NB4 (cell line): ENCODE data around the gene USH1C.

Experiments used
- DNase-seq: peaks from one replicate; pipeline ENCODE4 v3.0.0; 2010; ENCODE audit warnings: low read depth
- H3K4me3 ChIP-seq: one replicate; pipeline ENCODE4 v1.5.1; 2011; ENCODE audit warnings: mild to moderate bottlenecking, low read depth, low read length, moderate library complexity
- CTCF ChIP-seq: IDR thresholded peaks from one replicate; pipeline ENCODE4 v1.5.1; 2012; ENCODE audit warnings: low read depth, low read length
- MAX ChIP-seq: IDR thresholded peaks from 2 replicates; pipeline ENCODE4 v1.6.1; 2011; ENCODE audit warnings: low read depth, low read length
- MYC ChIP-seq: IDR thresholded peaks from 2 replicates; pipeline ENCODE4 v1.6.1; 2011; ENCODE audit warnings: low read depth, low read length
- POLR2A ChIP-seq: IDR thresholded peaks from 2 replicates; pipeline ENCODE4 v1.6.1; 2011; ENCODE audit warnings: mild to moderate bottlenecking; ENCODE audit not compliant: insufficient read length; ENCODE audit errors: extremely low read depth

USH1C gene

GRCh38 chr11:17508306-17508705, 35.9 kb downstream of the USH1C start:
- no peak overlapping the region for H3K4me3 ChIP-seq
- TF ChIP-seq MYC = no peak
- TF ChIP-seq CTCF = no peak
- TF ChIP-seq POLR2A = no peak
- TF ChIP-seq MAX = no peak
- DNase-seq = no peak

GRCh38 chr11:17507773-17508172, 36.4 kb downstream of the USH1C start:
- H3K4me3 ChIP-seq = no peak overlapping the region
- TF ChIP-seq MYC = no peak
- no peak for TF ChIP-seq MAX
- TF ChIP-seq CTCF = no peak
- no peak for TF ChIP-seq POLR2A
- no peak for DNase-seq

- TF ChIP-seq POLR2A = no peak
- no peak for TF ChIP-seq MYC
- no peak for TF ChIP-seq MAX
- TF ChIP-seq CTCF = no peak
- no peak overlapping the region for H3K4me3 ChIP-seq
- DNase-seq = no peak
These were observed 37.3 kb downstream of the USH1C start for GRCh38 chr11:17506942-17507341.

GRCh38 chr11:17506314-17506713, 37.9 kb downstream of the USH1C start:
- DNase-seq = peak; percentile 8
- H3K4me3 ChIP-seq = no peak overlapping the region
- TF ChIP-seq MYC (no peak), POLR2A (no peak)

- H3K4me3 ChIP-seq = no peak overlapping the region
- TF ChIP-seq MYC = no peak
- TF ChIP-seq CTCF = no peak
- no peak for TF ChIP-seq MAX
- no peak for TF ChIP-seq POLR2A
- no peak for DNase-seq
These were observed 39.1 kb downstream of the USH1C start for GRCh38 chr11:17505146-17505545.

GRCh38 chr11:17504330-17505107, 39.7 kb downstream of the USH1C start:
- TF ChIP-seq MYC (no peak), CTCF (peak; percentile 88), MAX (no peak)
- no peak overlapping the region for H3K4me3 ChIP-seq
- DNase-seq = peak; percentile 70
